Measurements from ENCODE around the gene KDM4C. TPM values are rescaled to one million over a fixed set of nuclear protein-coding genes. Genes with fewer than 3 reads are reported as not detected.

KDM4C gene
- total RNA-seq, 1 donor from 2014 or later = 11.1 TPM

DNA sequence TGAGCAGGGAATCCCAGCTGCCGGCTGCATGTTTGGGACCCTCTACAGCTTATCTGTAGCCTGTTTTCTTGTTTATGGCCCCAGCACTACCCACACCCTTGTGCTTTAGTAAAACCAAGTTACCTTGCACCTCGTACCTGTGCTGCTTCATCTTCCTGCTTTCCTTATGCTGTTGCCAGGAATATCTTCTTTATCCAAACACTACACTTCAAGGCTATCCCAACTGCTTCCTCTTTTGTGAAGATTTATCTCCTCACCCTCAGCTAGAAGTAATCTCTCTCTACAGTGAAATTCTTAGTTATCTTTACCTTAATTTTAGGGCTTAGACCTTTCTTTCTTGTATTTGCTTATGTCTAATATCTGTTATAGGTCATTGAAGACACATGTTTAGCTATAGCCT is 171.1 kb downstream of the KDM4C start:
- Mint-ChIP-seq H3K4me3 (no peak overlapping the region), H3K9me3 (no peaks in the 10 kb centered on the region), H3K27me3 (ENCODE audit: insufficient read depth, low read depth) (no peaks in the 10 kb centered on the region), H3K27ac (no peak overlapping the region), H3K36me3 (peaks cover 2% of the 10 kb centered on the region), H3K4me1 (peaks cover 25% of the 10 kb centered on the region)
- DNase-seq (ENCODE audit: low spot score) = no peak
- no peaks in the 10 kb centered on the region for H3F3A ChIP-seq (ENCODE audit: low read depth)
- H3K79me2 ChIP-seq (ENCODE audit: low read depth) = no peaks in the 10 kb centered on the region
- TF ChIP-seq, protein P1, sequence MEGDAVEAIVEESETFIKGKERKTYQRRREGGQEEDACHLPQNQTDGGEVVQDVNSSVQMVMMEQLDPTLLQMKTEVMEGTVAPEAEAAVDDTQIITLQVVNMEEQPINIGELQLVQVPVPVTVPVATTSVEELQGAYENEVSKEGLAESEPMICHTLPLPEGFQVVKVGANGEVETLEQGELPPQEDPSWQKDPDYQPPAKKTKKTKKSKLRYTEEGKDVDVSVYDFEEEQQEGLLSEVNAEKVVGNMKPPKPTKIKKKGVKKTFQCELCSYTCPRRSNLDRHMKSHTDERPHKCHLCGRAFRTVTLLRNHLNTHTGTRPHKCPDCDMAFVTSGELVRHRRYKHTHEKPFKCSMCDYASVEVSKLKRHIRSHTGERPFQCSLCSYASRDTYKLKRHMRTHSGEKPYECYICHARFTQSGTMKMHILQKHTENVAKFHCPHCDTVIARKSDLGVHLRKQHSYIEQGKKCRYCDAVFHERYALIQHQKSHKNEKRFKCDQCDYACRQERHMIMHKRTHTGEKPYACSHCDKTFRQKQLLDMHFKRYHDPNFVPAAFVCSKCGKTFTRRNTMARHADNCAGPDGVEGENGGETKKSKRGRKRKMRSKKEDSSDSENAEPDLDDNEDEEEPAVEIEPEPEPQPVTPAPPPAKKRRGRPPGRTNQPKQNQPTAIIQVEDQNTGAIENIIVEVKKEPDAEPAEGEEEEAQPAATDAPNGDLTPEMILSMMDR (IDR thresholded peaks at IDR 0.05) = no peak
- TF ChIP-seq EZH2 (IDR thresholded peaks at IDR 0.05) = no peak
- H3K36me3 ChIP-seq = no peaks in the 10 kb centered on the region
- no peak overlapping the region for H2AFZ ChIP-seq (replicated peaks)
- no peaks in the 10 kb centered on the region for H3K9me3 ChIP-seq (ENCODE audit: low read depth)
- H3K27ac ChIP-seq = no peak overlapping the region
- H3K4me3 ChIP-seq = no peak overlapping the region
- no peak overlapping the region for H3K9ac ChIP-seq
- no peak overlapping the region for H3K4me2 ChIP-seq
- peaks cover 13% of the 10 kb centered on the region for H3K4me1 ChIP-seq
- H3K27me3 ChIP-seq = no peaks in the 10 kb centered on the region
- H4K20me1 ChIP-seq (ENCODE audit: low read depth) = no peaks in the 10 kb centered on the region

DNA sequence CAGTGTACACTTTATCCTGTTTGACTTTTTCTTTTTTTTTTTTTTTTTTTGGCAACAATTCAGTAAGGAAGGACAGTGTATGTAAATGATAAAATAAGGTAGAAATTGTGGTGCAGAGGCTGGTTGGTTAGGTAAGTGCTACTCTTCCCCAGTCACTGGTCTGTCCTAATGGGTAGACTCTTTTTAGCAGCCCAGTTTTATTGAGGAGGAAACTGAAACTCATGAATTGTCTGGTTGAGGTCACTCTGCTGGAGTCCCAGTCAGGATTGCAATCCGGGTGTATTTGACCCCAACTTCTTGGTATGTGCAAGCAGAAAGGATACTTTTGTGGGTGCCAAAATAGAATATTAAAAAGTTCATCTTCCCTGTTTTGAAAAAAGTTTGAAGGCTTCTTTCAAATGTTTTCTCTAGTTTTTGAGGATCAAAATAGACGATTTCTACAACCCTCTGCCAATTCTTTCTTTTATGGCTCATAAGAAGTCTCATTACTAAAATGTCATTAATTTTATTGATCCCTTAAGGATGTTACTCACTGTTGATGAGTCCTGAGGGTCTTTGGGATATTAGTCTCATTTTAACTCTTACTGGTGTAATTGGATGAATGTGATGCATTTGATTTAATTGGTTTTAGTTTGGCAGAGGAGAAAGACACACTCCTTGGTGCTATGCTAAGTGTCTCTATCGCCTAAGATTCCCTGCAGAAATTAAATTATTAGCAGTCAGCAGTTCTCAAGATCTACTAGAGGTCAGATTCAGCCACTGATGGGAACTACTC is 171.9 kb downstream of the KDM4C start:
- no peaks in the 10 kb centered on the region for H3F3A ChIP-seq (ENCODE audit: low read depth)
- H3K27ac ChIP-seq = no peak overlapping the region
- H3K27me3 ChIP-seq = no peaks in the 10 kb centered on the region
- Mint-ChIP-seq H3K27ac (no peak overlapping the region), H3K4me1 (peaks cover 21% of the 10 kb centered on the region), H3K4me3 (no peak overlapping the region), H3K9me3 (no peaks in the 10 kb centered on the region), H3K27me3 (ENCODE audit: insufficient read depth, low read depth) (no peaks in the 10 kb centered on the region), H3K36me3 (peaks cover 2% of the 10 kb centered on the region)
- peaks cover 6% of the 10 kb centered on the region for H3K4me1 ChIP-seq
- no peak overlapping the region for H3K9ac ChIP-seq
- DNase-seq (ENCODE audit: low spot score) = no peak
- H2AFZ ChIP-seq (replicated peaks) = no peak overlapping the region
- TF ChIP-seq, protein P1 (IDR thresholded peaks at IDR 0.05) = no peak
- TF ChIP-seq EZH2phosphoT487 (IDR thresholded peaks at IDR 0.05) (no peak), EZH2 (IDR thresholded peaks at IDR 0.05) (no peak)
- H4K20me1 ChIP-seq (ENCODE audit: low read depth) = no peaks in the 10 kb centered on the region
- no peak overlapping the region for H3K4me2 ChIP-seq
- H3K36me3 ChIP-seq = no peaks in the 10 kb centered on the region
- H3K79me2 ChIP-seq (ENCODE audit: low read depth) = no peaks in the 10 kb centered on the region
- H3K4me3 ChIP-seq = no peak overlapping the region
- H3K9me3 ChIP-seq (ENCODE audit: low read depth) = no peaks in the 10 kb centered on the region

DNA sequence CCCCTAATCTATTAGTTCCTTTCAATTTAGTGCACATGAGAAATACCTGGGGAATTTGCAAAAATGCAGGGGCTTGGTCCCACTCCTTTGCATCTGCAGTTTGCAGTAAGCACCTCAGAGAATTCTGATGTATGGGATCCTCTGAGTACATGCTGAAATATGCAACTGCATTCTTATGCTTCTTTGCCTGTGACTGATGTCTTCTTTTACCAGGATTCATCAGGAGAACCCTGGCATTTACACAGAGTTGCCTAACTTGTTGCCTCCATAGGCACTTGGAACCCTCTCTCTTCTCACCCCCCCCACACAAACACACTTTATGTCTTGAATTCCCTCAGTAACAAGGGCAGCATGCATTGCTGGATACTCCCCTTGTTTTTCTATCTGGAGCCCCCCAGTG is 173.1 kb downstream of the KDM4C start:
- Mint-ChIP-seq H3K4me1 (peaks cover 12% of the 10 kb centered on the region), H3K27ac (no peak overlapping the region), H3K4me3 (no peak overlapping the region), H3K36me3 (peaks cover 2% of the 10 kb centered on the region), H3K27me3 (ENCODE audit: insufficient read depth, low read depth) (no peaks in the 10 kb centered on the region), H3K9me3 (no peaks in the 10 kb centered on the region)
- H3K4me1 ChIP-seq = peaks cover 6% of the 10 kb centered on the region
- no peak for DNase-seq (ENCODE audit: low spot score)
- no peak overlapping the region for H3K4me2 ChIP-seq
- no peaks in the 10 kb centered on the region for H3K36me3 ChIP-seq
- no peaks in the 10 kb centered on the region for H4K20me1 ChIP-seq (ENCODE audit: low read depth)
- no peak overlapping the region for H3K27ac ChIP-seq
- no peaks in the 10 kb centered on the region for H3K9me3 ChIP-seq (ENCODE audit: low read depth)
- H3K27me3 ChIP-seq = no peaks in the 10 kb centered on the region
- no peaks in the 10 kb centered on the region for H3F3A ChIP-seq (ENCODE audit: low read depth)
- TF ChIP-seq EZH2phosphoT487 (IDR thresholded peaks at IDR 0.05) (no peak), EZH2 (IDR thresholded peaks at IDR 0.05) (no peak)
- TF ChIP-seq, protein P1 (IDR thresholded peaks at IDR 0.05) = no peak
- no peaks in the 10 kb centered on the region for H3K79me2 ChIP-seq (ENCODE audit: low read depth)
- no peak overlapping the region for H2AFZ ChIP-seq (replicated peaks)
- no peak overlapping the region for H3K4me3 ChIP-seq
- H3K9ac ChIP-seq = no peak overlapping the region

All from neural progenitor cell (in vitro differentiated cells).